Measurements from ENCODE around the gene LGR6.

DNA sequence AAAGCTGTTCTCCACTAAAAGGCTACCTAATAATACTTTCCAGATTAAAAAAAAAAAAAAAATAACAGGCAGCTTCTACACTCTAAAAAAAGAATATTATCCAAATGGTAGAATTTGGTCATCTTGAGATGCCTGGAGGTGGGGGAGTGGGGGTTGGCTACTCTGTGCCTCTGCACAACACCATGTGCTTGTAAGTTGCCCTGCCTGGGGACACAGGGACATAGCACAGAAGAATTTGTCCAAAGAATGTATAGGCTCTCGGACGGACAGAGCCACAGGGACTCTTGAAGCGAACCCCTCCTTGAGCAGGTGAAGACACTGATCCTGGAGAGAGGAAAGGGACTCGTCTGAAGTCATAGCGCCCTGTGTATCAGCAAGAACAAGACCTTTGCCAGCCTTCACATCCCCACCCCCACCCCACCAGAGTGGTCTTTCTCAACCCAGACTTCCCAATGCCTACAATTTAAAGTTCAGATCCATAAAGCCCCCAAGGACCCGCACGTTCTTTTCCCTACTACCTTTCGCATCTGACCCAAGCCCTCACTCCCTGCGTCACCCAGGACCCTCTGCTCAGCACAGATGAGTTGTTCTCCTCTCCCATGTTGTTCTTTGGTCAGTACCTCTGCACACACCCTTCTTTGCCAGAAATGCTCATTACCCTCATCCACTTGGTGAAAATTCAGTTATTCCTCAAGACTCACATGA is 72.6 kb downstream of the LGR6 start:
- no peak for TF ChIP-seq CTCF (IDR thresholded peaks at IDR 0.05)
- no peak for TF ChIP-seq POLR2A (IDR thresholded peaks at IDR 0.05)

Measured in Peyer's patch (tissue), 4 donors.